GM12864 (cell line): Measurements from ENCODE around the gene PBXIP1.
"Not testable (repeated sequence)": the region's sequence is repeated elsewhere in the genome, so short reads cannot be mapped to it uniquely, and the experiment has no call there.

Source experiments
- DNase-seq: peaks from one replicate; pipeline ENCODE4 v3.0.0-alpha.2; 2011; ENCODE audit warnings: low read depth
- H3K4me3 ChIP-seq: 2 replicates; pipeline ENCODE4 v1.5.1; 2011; ENCODE audit warnings: mild to moderate bottlenecking, low read depth, low read length, control low read depth
- TF ChIP-seq, protein P1 (sequence below): IDR thresholded peaks from 2 replicates; pipeline ENCODE4 v1.5.1; 2011; ENCODE audit warnings: low read depth, mild to moderate bottlenecking, moderate library complexity, low read length, control low read depth, inconsistent platforms; ENCODE audit errors: missing control alignments

Gene PBXIP1

DNA sequence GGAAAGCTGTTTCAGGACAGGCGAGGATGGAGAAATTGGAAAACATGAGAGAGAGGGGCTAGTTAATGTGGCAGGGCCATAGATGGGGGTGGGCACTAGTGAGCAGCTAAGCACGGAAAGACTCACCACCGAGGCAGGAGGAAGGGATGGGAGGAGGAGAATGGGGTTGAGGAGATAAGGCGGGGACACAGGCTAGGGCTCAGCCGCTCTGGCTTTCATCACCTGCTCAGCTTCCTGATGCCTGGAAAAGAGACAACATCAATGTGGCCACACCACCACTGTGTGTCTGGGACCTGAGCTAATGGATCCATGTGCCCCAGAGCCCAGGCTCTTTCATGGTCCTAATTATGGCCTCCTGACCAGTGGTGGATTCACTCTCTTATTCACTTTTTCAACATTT lies 47.0 kb downstream of the PBXIP1 start:
- TF ChIP-seq, protein P1, sequence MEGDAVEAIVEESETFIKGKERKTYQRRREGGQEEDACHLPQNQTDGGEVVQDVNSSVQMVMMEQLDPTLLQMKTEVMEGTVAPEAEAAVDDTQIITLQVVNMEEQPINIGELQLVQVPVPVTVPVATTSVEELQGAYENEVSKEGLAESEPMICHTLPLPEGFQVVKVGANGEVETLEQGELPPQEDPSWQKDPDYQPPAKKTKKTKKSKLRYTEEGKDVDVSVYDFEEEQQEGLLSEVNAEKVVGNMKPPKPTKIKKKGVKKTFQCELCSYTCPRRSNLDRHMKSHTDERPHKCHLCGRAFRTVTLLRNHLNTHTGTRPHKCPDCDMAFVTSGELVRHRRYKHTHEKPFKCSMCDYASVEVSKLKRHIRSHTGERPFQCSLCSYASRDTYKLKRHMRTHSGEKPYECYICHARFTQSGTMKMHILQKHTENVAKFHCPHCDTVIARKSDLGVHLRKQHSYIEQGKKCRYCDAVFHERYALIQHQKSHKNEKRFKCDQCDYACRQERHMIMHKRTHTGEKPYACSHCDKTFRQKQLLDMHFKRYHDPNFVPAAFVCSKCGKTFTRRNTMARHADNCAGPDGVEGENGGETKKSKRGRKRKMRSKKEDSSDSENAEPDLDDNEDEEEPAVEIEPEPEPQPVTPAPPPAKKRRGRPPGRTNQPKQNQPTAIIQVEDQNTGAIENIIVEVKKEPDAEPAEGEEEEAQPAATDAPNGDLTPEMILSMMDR, result no peak
- no peak for DNase-seq
- H3K4me3 ChIP-seq, result no peak overlapping the region

DNA sequence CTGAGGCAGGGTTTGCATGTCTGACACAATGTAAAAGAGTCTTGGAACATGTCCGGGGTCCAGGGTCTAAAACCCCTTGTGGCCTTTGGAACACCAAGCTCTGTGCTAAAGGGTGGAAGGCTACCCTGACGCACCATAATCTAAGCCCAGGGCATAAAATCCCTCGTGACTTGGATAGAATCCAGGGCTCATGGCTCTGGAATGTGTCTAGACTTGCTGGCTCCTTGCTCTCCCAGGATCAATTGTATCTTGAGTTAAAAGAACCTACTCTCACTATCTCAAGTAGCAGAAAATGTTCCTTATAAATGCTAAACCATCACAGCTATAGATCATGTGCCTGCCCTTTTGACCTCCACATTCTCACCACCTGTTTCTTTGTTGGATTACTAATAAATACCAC lies 47.8 kb downstream of the PBXIP1 start:
- not testable (repeated sequence) for H3K4me3 ChIP-seq, DNase-seq

DNA sequence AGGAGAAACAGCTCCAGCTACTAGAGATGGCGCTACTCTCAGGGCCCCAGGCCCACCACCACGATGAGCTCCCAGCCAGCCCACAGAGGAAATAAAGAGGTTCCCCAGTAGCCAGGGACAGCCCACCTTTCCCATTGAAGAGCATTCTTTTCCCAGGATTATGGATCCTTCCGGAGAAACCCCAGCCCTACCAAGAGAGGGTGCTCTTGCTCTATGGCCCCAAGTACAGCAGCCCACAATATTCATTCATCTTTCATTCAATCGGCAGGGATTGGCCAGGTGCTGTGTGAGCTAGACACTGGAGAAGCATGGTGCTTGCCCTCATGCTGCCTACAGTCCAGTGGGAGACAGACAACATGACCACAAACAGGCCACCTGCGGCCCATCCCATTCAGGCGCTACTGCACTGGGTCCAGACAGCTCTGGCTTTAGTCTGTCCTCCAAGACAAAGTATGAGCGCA lies 49.2 kb downstream of the PBXIP1 start:
- no peak overlapping the region for H3K4me3 ChIP-seq
- no peak for DNase-seq

DNA sequence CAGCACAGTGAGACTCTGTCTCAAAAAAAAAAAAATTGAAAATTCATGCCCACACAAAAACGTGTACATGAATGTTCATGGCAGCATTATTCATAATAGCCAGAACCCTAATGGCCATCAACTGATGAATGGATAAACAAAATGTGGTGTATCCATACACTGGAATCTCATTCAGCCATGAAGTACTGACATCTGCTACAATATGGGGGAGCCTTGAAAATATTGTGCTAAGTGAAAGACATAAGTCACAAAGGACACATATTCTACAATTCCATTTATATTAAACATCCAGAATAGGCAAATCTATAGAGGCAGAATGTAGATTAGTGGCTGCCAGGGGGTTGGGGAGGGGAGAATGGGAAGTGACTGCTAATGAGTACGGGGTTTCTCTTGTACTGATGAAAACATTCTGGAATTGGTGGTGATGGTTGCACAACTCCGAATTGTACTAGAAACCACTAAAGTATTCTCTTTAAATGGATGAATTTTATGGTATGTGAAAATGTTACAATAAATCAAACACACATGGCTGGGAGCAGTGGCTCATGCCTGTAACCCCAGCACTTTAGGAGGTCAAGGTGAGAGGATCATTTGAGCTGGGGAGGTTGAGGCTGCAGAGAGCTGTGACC lies 52.8 kb downstream of the PBXIP1 start:
- TF ChIP-seq, protein P1, result no peak
- H3K4me3 ChIP-seq, result no peak overlapping the region
- no peak for DNase-seq

More for the DNA sequence above, 49.2 kb downstream of the PBXIP1 start:
- TF ChIP-seq, protein P1, result peak; percentile 49

DNA sequence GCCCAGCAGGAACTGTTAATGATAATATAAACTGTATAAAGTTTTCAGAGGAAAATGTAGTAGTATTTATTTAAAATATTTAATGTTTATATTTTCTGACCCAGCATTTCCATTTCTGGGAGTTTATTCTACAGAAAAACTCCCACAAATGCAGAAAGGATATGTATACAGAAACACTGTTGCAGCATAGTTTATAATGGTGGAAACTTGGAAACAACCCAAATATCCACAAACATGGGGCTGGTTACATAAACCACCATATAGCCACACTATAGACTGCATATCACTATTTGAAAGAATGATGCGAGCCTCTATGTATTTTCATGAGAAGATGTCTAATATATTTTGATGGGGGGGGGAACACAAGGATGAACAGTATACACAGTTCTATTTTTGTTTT lies 54.3 kb downstream of the PBXIP1 start:
- no peak for DNase-seq
- H3K4me3 ChIP-seq, result no peak overlapping the region
- TF ChIP-seq, protein P1, result no peak

DNA sequence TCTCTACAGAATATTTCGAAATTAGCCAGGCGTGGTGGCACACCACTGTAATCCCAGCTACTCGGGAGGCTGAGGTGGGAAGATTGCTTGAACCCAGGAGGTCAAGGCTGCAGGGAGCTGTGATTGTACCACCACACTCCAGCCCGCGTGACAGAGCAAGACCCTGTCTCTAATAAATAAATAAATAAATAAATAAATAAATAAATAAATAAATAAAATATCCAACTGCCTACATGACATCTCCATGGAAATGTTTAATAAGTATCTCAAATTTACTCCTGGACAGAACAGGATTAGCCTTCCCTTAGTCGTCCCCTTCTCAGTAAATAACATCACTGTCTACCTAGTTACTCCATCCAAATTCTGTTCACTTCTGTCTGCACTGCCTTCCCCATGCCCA lies 56.9 kb downstream of the PBXIP1 start:
- no peak for DNase-seq
- no peak overlapping the region for H3K4me3 ChIP-seq
- TF ChIP-seq, protein P1, result no peak

DNA sequence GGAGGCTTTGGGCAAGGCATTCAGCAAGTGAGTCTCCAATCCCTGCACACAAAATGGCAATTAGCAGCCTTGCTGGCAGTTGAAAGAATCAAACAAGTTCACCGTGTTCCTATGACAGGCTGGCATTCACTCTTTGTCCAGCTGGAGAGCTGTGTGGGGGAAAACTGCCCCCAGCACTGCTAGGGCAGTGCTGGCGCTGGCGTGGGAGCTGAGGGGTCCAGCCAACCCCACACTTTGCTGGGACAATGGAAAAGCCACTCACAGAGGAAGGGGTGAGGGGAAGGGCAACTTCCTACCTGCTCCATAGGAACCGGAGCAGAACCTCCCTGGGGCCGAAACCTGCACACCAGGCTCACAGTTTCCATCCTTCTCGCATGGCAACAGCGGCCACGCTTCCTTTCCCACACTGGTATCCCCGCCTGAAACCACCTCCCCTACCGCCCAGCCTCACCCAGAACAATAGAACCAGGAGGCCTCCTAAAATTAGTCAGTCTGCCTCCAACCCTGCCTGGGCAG lies 59.1 kb downstream of the PBXIP1 start:
- TF ChIP-seq, protein P1, result no peak
- no peak overlapping the region for H3K4me3 ChIP-seq
- DNase-seq, result no peak
